Stomach (tissue), 9 donors: ENCODE measurements around the gene HLA-DRA. TPM values are rescaled to one million over a fixed set of nuclear protein-coding genes. Genes with fewer than 3 reads are reported as not detected.

Experiments used
- DNase-seq, 2 donors: peaks; one replicate each; pipeline versions ENCODE4 v3.0.0 to v3.0.0-alpha.2; 2013 to 2019
- H3K27ac ChIP-seq, 5 donors: fragments of 200-600 bp in 4 of 5; sonication (generic) in 4 of 5; one replicate each; pipeline ENCODE4 v1.5.1; 2013 to 2019; ENCODE audit warnings: mild to moderate bottlenecking in 1 of 5, moderate library complexity in 1 of 5
- H3K27me3 ChIP-seq, 3 donors: fragments of 200-600 bp; sonication (generic); one replicate each; pipeline ENCODE4 v1.5.1; 2017 to 2019; ENCODE audit warnings: mixed run types in 1 of 3
- H3K36me3 ChIP-seq, 4 donors: fragments of 200-600 bp; sonication (generic); 1 replicate in 3 of 4; 2 replicates in 1 of 4; pipeline ENCODE4 v1.5.1; 2016 to 2019
- H3K4me1 ChIP-seq, 4 donors: fragments of 200-600 bp; sonication (generic); one replicate each; pipeline ENCODE4 v1.5.1; 2016 to 2019
- H3K4me3 ChIP-seq, 4 donors: fragments of 200-600 bp; sonication (generic) in 3 of 4; one replicate each; pipeline ENCODE4 v1.5.1; 2016 to 2019; ENCODE audit warnings: mild to moderate bottlenecking in 1 of 4
- H3K9me3 ChIP-seq, 4 donors: fragments of 200-600 bp; sonication (generic); one replicate each; pipeline ENCODE4 v1.5.1; 2016 to 2019
- CTCF ChIP-seq, 7 experiments: fragments of 450-650 bp in 4 of 7; fragments of 200-600 bp in 3 of 7; sonication (generic) in 3 of 7; IDR thresholded peaks; one replicate each; pipeline ENCODE4 v1.5.1; 2016 to 2019; ENCODE audit warnings: antibody characterized with exemption in 7 of 7, control low read depth in 2 of 7, mild to moderate bottlenecking in 1 of 7
- EP300 ChIP-seq: sonication (generic); formaldehyde crosslinking; IDR thresholded peaks from one replicate; pipeline ENCODE4 v1.6.1; 2017; ENCODE audit warnings: antibody characterized with exemption
- POLR2A ChIP-seq, 4 donors: fragments of 450-650 bp; IDR thresholded peaks; one replicate each; pipeline ENCODE4 v1.6.1; 2016; ENCODE audit warnings: antibody characterized with exemption in 4 of 4, control low read depth in 2 of 4, mild to moderate bottlenecking in 1 of 4, moderate library complexity in 1 of 4
- POLR2AphosphoS5 ChIP-seq, 3 donors: sonication (generic); formaldehyde crosslinking; IDR thresholded peaks; one replicate each; pipeline ENCODE4 v1.6.1; 2016; ENCODE audit warnings: antibody characterized with exemption in 3 of 3
- WGBS, 5 donors: extraction: QIAGEN DNeasy Blood & Tissue Kit in 3 of 5; methylation state at CpG; one replicate each; pipeline versions ENCODE4 v1.1.5 to v1.1.7; 2013 to 2018; 5-methylcytosine and 5-hydroxymethylcytosine counted together
- intact Hi-C: fragments of 100-400 bp; cut with DNase I; formaldehyde crosslinking; loops from one replicate; pipeline ENCODE4 v1.15.1; 2023; ENCODE audit warnings: low total_unique reads
- polyA plus RNA-seq, 3 donors: library from polyadenylated mRNA; stranded (reverse); fragments of 200-250 nt; gene quantifications; one replicate each; pipeline ENCODE4 v1.2.3, GENCODE V29; 2013
- total RNA-seq, 5 donors: library from RNA; depleted of rRNA; stranded (reverse); fragments of >200 nt; gene quantifications; one replicate each; pipeline versions ENCODE4 v1.1.0 to v1.2.3, GENCODE V29; 2014 to 2016
- donor health status: healthy with polysubstance abuse.
- donor health status: Bipolar disorder and iron deficiency.
- donor health status: healthy.

The HLA-DRA gene
- total and polyA plus RNA-seq, 8 donors: 25.8 to 252 (median 92.7) TPM

- Histone ChIP-seq H3K9me3 (no peaks in the 10 kb centered on the region), H3K4me1 (no peaks in the 10 kb centered on the region), H3K4me3 (no peak overlapping the region), H3K27ac (no peak overlapping the region), H3K27me3 (peaks cover 0 to 9% (median 0%) of the 10 kb centered on the region in 3 donors), H3K36me3 (no peaks in the 10 kb centered on the region)
- no peak for DNase-seq
- TF ChIP-seq POLR2A (IDR thresholded peaks at IDR 0.05): no peak
- no peak for TF ChIP-seq POLR2AphosphoS5 (IDR thresholded peaks at IDR 0.05)
- no peak for TF ChIP-seq CTCF (IDR thresholded peaks at IDR 0.05)
- no peak for TF ChIP-seq EP300
- intact Hi-C loops: no loop called here
- 86 to 96% (median 93%) methylated on average over 10 of the region's 10 CpGs for WGBS, 5 donors
Measured at GRCh38 chr6:32396028-32396427, 43.7 kb upstream of the HLA-DRA start.

GRCh38 chr6:32397252-32397920 is 42.3 kb upstream of the HLA-DRA start:
- intact Hi-C loops: no loop called here
- Histone ChIP-seq H3K27ac (no peak overlapping the region), H3K9me3 (no peaks in the 10 kb centered on the region), H3K27me3 (peaks cover 0 to 9% (median 0%) of the 10 kb centered on the region in 3 donors), H3K4me3 (no peak overlapping the region), H3K4me1 (no peaks in the 10 kb centered on the region), H3K36me3 (no peaks in the 10 kb centered on the region)
- no peak for TF ChIP-seq CTCF (IDR thresholded peaks at IDR 0.05)
- TF ChIP-seq POLR2AphosphoS5 (IDR thresholded peaks at IDR 0.05): no peak
- TF ChIP-seq POLR2A (IDR thresholded peaks at IDR 0.05): no peak
- no peak for TF ChIP-seq EP300
- 72 to 79% (median 73%) methylated on average over 7 of the region's 7 CpGs for WGBS, 5 donors
- no peak for DNase-seq

GRCh38 chr6:32401284-32401963 is 38.3 kb upstream of the HLA-DRA start:
- Histone ChIP-seq H3K27ac (no peak overlapping the region), H3K4me3 (no peak overlapping the region), H3K9me3 (no peaks in the 10 kb centered on the region), H3K36me3 (no peaks in the 10 kb centered on the region), H3K27me3 (peaks cover 0 to 42% (median 4%) of the 10 kb centered on the region in 3 donors), H3K4me1 (no peaks in the 10 kb centered on the region)
- 27 to 41% (median 31%) methylated on average over 4 of the region's 4 CpGs for WGBS, 5 donors
- TF ChIP-seq EP300: no peak
- TF ChIP-seq POLR2AphosphoS5 (IDR thresholded peaks at IDR 0.05): no peak
- TF ChIP-seq CTCF (IDR thresholded peaks at IDR 0.05): no peak
- no peak for TF ChIP-seq POLR2A (IDR thresholded peaks at IDR 0.05)
- intact Hi-C loops: no loop called here
- no peak for DNase-seq

GRCh38 chr6:32402812-32403211 is 36.9 kb upstream of the HLA-DRA start:
- TF ChIP-seq POLR2AphosphoS5 (IDR thresholded peaks at IDR 0.05): no peak
- no peak for TF ChIP-seq POLR2A (IDR thresholded peaks at IDR 0.05)
- TF ChIP-seq CTCF (IDR thresholded peaks at IDR 0.05): no peak
- TF ChIP-seq EP300: no peak
- WGBS, 5 donors: 53 to 76% (median 62%) methylated on average over 3 to 8 of the region's 8 CpGs
- Histone ChIP-seq H3K27me3 (peaks cover 0 to 56% (median 11%) of the 10 kb centered on the region in 3 donors), H3K4me3 (no peak overlapping the region), H3K4me1 (no peaks in the 10 kb centered on the region), H3K36me3 (no peaks in the 10 kb centered on the region), H3K27ac (no peak overlapping the region), H3K9me3 (no peaks in the 10 kb centered on the region)
- intact Hi-C loops: no loop called here
- no peak for DNase-seq
